Glutamatergic neuron (in vitro differentiated cells): ENCODE measurements around the gene PSAP. TPM values are rescaled to one million over a fixed set of nuclear protein-coding genes. Genes with fewer than 3 reads are reported as not detected.

Experiments used
- DNase-seq: peaks from one replicate; pipeline ENCODE4 v3.0.0; 2022
- H3K27ac Mint-ChIP-seq: one replicate; pipeline ENCODE4 v1.8.0; 2020; ENCODE audit warnings: mild to moderate bottlenecking, mixed read lengths, inconsistent platforms; ENCODE audit not compliant: unreplicated experiment
- H3K27me3 Mint-ChIP-seq: one replicate; pipeline ENCODE4 v1.8.0; 2020; ENCODE audit warnings: mild to moderate bottlenecking, moderate library complexity, mixed read lengths, inconsistent platforms; ENCODE audit not compliant: unreplicated experiment
- H3K36me3 Mint-ChIP-seq: one replicate; pipeline ENCODE4 v1.8.0; 2020; ENCODE audit warnings: mild to moderate bottlenecking, mixed read lengths, inconsistent platforms; ENCODE audit not compliant: unreplicated experiment
- H3K4me1 Mint-ChIP-seq: one replicate; pipeline ENCODE4 v1.8.0; 2020; ENCODE audit warnings: mild to moderate bottlenecking, low read depth, mixed read lengths, inconsistent platforms; ENCODE audit not compliant: unreplicated experiment
- H3K4me3 Mint-ChIP-seq: one replicate; pipeline ENCODE4 v1.8.0; 2020; ENCODE audit warnings: mild to moderate bottlenecking, mixed read lengths, inconsistent platforms; ENCODE audit not compliant: unreplicated experiment
- H3K9me3 Mint-ChIP-seq: one replicate; pipeline ENCODE4 v1.8.0; 2020; ENCODE audit warnings: mild to moderate bottlenecking, moderate library complexity, mixed read lengths, inconsistent platforms; ENCODE audit not compliant: unreplicated experiment
- total RNA-seq: library from RNA; stranded (reverse); fragmentation: NEBNext Ultra II Directional; extraction: Animal tissue kit (Norgen Biotek cat#: 25700); gene quantifications from one replicate; pipeline ENCODE4 v1.2.1, GENCODE V29; 2021; ENCODE audit not compliant: unreplicated experiment
- TF ChIP-seq, protein P1 (sequence below): fragments of 200-600 bp; sonication (generic); IDR thresholded peaks from one replicate; pipeline ENCODE4 v1.5.0; 2021; ENCODE audit not compliant: partially characterized antibody, unreplicated experiment

PSAP gene
- total RNA-seq, 1 donor from 2014 or later, result 737 TPM

DNA sequence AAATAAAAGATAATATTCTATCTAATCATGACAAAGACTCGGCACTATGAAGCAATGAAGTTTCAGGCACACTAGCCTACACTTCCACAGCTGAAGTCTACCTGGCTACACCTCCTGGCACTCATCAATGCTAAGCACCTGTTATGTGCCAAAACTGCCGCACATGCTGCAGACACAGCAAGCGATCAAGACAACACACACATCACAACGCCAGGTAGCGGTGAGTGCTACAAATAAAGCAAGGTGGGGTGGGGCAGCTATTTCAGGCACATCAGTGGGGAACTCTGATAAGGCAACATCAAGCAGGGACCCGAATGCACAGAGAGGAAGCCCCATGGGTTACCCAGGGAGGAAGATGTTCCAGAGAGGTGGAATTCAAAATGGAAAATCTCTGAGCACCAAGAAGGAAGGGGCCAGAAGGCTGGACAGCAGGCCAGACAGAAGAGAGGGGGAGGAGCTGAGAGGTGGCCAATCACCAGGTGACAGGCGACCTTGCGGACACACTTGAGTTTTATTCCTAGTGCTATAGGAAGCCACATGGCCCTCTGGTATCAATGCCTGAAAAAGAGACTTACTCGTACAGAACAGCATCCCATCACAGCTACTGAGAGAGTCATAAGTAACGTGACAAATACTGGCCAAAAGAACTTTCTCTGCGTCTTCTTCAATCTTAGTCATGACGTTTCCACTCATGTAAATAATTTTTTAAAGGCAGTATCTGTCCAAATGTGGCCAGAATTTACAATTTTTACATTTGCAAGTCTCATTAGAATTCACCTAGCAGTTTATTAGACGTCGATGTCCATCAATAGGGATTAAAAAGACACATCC lies 8.0 kb downstream of the PSAP start:
- H3K4me3 Mint-ChIP-seq, result peak overlapping the region; percentile 65

DNA sequence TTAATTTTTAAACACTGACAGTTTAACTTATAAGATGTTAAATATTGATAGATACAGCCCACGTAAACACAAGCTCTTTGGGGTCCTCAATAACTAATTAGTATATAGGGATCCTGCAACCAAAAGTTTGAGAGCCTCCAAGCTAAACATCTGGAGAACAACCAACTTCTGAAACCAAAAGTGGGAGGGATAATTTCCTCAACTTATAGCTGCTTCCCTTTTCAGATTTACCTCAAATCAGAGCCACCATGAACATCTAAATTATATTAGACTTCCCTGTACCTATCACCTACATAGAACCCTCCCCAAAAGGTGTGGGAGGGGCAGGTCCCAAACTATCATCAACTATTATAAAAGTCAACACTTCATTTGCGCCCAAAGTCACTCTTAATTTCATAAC lies 8.6 kb downstream of the PSAP start:
- Mint-ChIP-seq H3K4me1 (peaks cover 51% of the 10 kb centered on the region), H3K27ac (no peak overlapping the region), H3K27me3 (no peaks in the 10 kb centered on the region), H3K4me3 (no peak overlapping the region), H3K9me3 (peaks cover 10% of the 10 kb centered on the region), H3K36me3 (no peaks in the 10 kb centered on the region)
- no peak for DNase-seq
- TF ChIP-seq, protein P1, sequence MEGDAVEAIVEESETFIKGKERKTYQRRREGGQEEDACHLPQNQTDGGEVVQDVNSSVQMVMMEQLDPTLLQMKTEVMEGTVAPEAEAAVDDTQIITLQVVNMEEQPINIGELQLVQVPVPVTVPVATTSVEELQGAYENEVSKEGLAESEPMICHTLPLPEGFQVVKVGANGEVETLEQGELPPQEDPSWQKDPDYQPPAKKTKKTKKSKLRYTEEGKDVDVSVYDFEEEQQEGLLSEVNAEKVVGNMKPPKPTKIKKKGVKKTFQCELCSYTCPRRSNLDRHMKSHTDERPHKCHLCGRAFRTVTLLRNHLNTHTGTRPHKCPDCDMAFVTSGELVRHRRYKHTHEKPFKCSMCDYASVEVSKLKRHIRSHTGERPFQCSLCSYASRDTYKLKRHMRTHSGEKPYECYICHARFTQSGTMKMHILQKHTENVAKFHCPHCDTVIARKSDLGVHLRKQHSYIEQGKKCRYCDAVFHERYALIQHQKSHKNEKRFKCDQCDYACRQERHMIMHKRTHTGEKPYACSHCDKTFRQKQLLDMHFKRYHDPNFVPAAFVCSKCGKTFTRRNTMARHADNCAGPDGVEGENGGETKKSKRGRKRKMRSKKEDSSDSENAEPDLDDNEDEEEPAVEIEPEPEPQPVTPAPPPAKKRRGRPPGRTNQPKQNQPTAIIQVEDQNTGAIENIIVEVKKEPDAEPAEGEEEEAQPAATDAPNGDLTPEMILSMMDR, result no peak

More for the DNA sequence above, 8.0 kb downstream of the PSAP start:
- no peaks in the 10 kb centered on the region for H3K36me3 Mint-ChIP-seq
- TF ChIP-seq, protein P1, result no peak
- H3K4me1 Mint-ChIP-seq, result peaks cover 50% of the 10 kb centered on the region
- H3K27me3 Mint-ChIP-seq, result no peaks in the 10 kb centered on the region
- H3K27ac Mint-ChIP-seq, result peak overlapping the region; percentile 64
- H3K9me3 Mint-ChIP-seq, result peaks cover 3% of the 10 kb centered on the region
- DNase-seq, result no peak

GRCh38 chr10:71840958-71841335 lies 10.1 kb downstream of the PSAP start:
- Mint-ChIP-seq H3K4me3 (peak overlapping the region; percentile 76), H3K36me3 (no peaks in the 10 kb centered on the region), H3K27me3 (peaks cover 7% of the 10 kb centered on the region), H3K27ac (peak overlapping the region; percentile 86), H3K9me3 (peaks cover 13% of the 10 kb centered on the region), H3K4me1 (peaks cover 62% of the 10 kb centered on the region)
- DNase-seq, result no peak
- TF ChIP-seq, protein P1, result no peak

GRCh38 chr10:71840177-71840957 lies 10.7 kb downstream of the PSAP start:
- H3K4me3 Mint-ChIP-seq, result peak overlapping the region; percentile 76
- H3K36me3 Mint-ChIP-seq, result no peaks in the 10 kb centered on the region
- H3K4me1 Mint-ChIP-seq, result peaks cover 64% of the 10 kb centered on the region
- peaks cover 13% of the 10 kb centered on the region for H3K9me3 Mint-ChIP-seq
- peak overlapping the region; percentile 86 for H3K27ac Mint-ChIP-seq
- peaks cover 7% of the 10 kb centered on the region for H3K27me3 Mint-ChIP-seq
- DNase-seq, result peak; percentile 90
- TF ChIP-seq, protein P1, result no peak
